Stimulated activated CD4-positive, alpha-beta T cell treated with anti-CD3 and anti-CD28 coated beads, TNF-alpha, amount 100 ng/mL, for 1 hour (primary cell): ENCODE results near the gene TMED4.
A peak's percentile ranks its signal among the peaks of the same experiment; 100 is the strongest.

ENCODE experiments used
- DNase-seq, 3 donors: peaks; one replicate each; pipeline ENCODE4 v3.0.0-alpha.2; 2020; ENCODE audit warnings: low read depth in 3 of 3, low spot score in 1 of 3

TMED4 gene

GRCh38 chr7:44581879-44582603, at the start of gene TMED4:
Gene TMED4 (minus strand): TSS chr7:44582231. CDS start chr7:44582206, 25 bp downstream.
- DNase-seq, result peak; percentile 100

- no peak for DNase-seq
These were observed 49.6 kb upstream of the TMED4 start for GRCh38 chr7:44631458-44632115.

GRCh38 chr7:44630792-44631457, 48.9 kb upstream of the TMED4 start:
- no peak for DNase-seq

GRCh38 chr7:44629829-44630522, 47.9 kb upstream of the TMED4 start:
- no peak for DNase-seq

GRCh38 chr7:44626620-44627019, 44.6 kb upstream of the TMED4 start:
- DNase-seq, result no peak

GRCh38 chr7:44625526-44626471, 43.8 kb upstream of the TMED4 start:
- DNase-seq, result no peak

- DNase-seq, result no peak
These were observed 42.3 kb upstream of the TMED4 start for GRCh38 chr7:44624318-44624717.

GRCh38 chr7:44622342-44623151, 40.5 kb upstream of the TMED4 start:
- no peak for DNase-seq

GRCh38 chr7:44621750-44622103, 39.7 kb upstream of the TMED4 start:
- no peak for DNase-seq

- DNase-seq, result no peak
These were observed 39.2 kb upstream of the TMED4 start for GRCh38 chr7:44621034-44621749.

GRCh38 chr7:44618753-44619152, 36.7 kb upstream of the TMED4 start:
- no peak for DNase-seq

- no peak for DNase-seq
These were observed 36.0 kb upstream of the TMED4 start for GRCh38 chr7:44618045-44618444.

GRCh38 chr7:44617225-44617890, 35.3 kb upstream of the TMED4 start:
- no peak for DNase-seq

- no peak for DNase-seq
These were observed 34.5 kb upstream of the TMED4 start for GRCh38 chr7:44616545-44616944.

- DNase-seq, result no peak
These were observed 33.8 kb upstream of the TMED4 start for GRCh38 chr7:44615793-44616192.

GRCh38 chr7:44615149-44615611, 33.1 kb upstream of the TMED4 start:
- DNase-seq, result no peak

GRCh38 chr7:44609829-44610228, 27.8 kb upstream of the TMED4 start:
- DNase-seq, result no peak

GRCh38 chr7:44608916-44609648, 27.1 kb upstream of the TMED4 start:
- DNase-seq, result no peak
